Measurements from ENCODE around the gene DPH2.
A peak's percentile ranks its signal among the peaks of the same experiment; 100 is the strongest.

The DPH2 gene

GRCh38 chr1:43984855-43985254 is 15.0 kb downstream of the DPH2 start:
- DNase-seq: no peak

DNA sequence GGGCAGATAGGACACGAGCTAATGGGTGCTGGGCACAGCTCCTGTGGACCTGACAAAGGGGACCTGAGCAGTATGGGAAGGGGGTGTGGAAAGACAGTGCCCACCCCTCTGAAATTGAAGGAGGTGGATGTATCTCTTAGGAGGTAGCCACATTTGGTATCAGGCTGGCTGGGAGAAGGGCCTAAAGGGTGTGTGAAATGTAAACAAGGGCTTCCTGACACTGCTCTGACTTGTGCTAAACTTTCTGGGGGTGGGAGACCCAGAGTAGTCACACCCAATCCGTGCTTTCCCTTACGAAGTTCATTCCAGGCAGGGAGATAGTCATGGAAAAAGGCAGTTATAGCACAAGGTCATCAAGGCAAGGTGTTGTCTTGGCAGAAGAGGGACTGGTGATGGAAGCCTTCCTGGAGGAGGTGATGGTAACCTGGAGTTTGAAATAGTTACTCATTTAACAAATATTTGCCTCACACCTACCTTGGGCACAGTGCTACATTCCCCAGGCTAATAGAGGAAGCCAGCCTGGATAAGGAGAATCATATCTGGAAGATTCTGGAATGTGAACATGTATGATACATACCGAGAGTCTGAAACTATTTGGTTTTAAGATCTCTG is 16.3 kb downstream of the DPH2 start:
- DNase-seq: no peak

- no peak for DNase-seq
Observed at GRCh38 chr1:43986712-43987111, 16.9 kb downstream of the DPH2 start.

DNA sequence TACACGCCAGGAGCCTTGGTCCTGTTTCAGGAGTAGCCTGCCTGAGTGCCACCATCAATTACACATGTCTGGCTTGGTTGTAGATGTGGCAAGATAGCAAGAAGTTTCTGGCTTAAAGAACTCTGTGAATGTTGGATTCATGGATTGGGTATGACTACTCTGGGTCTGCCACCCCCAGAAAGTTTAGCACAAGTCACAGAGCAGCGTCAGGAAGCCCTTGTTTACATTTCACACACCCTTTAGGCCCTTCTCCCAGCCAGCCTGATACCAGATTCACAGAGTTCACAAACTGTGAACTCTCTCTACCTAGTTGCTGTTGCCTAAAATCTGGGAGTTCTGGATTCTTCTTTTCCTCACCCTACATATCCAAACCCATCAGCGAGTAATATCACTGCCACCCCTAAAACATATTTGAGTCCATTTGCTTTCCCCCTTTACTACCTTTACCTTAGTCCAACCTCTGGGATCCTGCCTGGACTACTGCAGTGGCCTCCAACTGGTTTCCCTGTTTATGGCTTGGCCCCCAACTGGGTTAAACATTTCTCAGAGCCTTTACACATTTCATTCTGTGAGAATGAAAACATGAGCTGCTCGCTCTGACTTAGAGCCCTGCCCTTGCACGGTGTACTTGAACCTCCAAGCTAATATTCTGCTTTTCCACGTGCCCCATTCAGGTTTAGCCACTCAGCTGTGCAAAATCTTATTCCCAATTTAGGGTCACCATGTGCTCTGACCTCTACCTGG is 17.5 kb downstream of the DPH2 start:
- DNase-seq: no peak

DNA sequence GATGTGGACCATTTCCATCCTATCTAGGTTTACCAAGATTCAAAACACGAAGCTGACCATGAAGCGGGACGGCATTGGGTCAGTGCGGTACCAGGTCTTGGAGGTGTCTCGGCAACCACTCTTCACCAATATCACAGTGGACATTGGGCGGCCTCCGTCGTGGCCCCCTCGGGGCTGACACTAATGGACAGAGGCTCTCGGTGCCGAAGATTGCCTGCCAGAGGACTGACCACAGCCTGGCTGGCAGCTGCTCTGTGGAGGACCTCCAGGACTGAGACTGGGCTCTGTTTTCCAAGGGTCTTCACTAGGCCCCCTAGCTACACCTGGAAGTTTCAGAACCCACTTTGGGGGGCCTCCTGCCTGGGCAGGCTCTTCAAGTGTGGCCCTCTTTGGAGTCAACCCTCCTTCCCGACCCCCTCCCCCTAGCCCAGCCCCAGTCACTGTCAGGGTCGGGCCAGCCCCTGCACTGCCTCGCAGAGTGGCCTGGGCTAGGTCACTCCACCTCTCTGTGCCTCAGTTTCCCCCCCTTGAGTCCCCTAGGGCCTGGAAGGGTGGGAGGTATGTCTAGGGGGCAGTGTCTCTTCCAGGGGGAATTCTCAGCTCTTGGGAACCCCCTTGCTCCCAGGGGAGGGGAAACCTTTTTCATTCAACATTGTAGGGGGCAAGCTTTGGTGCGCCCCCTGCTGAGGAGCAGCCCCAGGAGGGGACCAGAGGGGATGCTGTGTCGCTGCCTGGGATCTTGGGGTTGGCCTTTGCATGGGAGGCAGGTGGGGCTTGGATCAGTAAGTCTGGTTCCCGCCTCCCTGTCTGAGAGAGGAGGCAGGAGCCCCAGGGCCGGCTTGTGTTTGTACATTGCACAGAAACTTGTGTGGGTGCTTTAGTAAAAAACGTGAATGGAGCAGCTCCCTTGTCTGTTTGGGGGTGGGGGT is 20.7 kb downstream of the DPH2 start:
- DNase-seq: no peak

DNA sequence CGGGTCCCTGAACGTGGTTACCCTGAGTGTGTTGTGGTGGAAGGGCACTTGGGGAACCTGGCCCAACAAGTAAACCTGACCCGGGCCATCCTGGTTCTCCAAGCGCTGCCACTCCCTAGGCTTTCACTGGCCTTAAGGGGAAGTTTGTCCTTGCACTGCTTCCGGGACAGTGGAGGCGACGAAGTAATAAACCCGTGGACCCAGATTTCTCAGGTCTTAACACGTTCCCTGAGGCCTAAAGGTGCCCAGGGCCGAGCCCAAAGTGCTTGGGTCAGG is 21.3 kb downstream of the DPH2 start:
- DNase-seq: no peak

DNA sequence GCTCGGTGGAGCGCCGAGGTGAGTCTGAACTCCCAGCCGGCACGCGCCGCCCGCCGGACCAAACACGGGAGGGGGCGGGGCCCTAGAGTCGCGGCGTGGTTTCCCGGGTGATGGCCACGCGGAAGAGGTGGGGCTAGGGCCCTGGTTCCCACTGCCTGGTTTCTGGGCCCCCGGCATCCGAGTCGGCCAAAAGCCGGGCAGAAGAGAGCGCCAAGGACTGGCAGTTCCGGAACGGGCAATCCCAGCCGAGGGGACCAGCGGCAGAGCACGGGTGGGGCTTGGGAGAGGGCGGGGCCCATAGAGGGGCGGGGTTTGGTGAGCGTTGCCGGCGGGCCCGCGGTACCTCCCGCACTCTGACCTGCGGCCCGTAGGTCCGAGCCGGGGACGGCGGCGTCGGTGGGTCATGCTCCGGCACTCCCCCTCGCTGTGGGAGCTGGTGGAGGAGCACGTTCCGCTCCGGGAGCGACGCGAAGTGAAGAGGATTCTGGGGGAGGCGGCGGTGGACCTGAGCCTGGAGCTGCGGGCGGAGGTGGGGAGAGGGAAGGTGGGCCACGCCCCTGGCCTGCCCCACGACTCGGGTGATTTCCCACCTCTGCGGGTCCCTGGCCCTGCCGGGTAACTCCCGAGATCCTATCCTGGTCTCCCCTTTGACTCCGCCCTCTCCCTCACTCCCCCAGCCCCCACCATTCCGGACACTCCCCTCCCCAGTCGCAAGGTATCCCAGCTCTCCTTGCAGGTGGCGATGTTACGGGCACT is 21.8 kb downstream of the DPH2 start, which contains the start of gene CCDC24:
CCDC24 (plus strand) TSS at position 124 of the 756 bp plus-strand sequence; CDS start at position 404, 280 bp downstream.
- peak; percentile 90 for DNase-seq

DNA sequence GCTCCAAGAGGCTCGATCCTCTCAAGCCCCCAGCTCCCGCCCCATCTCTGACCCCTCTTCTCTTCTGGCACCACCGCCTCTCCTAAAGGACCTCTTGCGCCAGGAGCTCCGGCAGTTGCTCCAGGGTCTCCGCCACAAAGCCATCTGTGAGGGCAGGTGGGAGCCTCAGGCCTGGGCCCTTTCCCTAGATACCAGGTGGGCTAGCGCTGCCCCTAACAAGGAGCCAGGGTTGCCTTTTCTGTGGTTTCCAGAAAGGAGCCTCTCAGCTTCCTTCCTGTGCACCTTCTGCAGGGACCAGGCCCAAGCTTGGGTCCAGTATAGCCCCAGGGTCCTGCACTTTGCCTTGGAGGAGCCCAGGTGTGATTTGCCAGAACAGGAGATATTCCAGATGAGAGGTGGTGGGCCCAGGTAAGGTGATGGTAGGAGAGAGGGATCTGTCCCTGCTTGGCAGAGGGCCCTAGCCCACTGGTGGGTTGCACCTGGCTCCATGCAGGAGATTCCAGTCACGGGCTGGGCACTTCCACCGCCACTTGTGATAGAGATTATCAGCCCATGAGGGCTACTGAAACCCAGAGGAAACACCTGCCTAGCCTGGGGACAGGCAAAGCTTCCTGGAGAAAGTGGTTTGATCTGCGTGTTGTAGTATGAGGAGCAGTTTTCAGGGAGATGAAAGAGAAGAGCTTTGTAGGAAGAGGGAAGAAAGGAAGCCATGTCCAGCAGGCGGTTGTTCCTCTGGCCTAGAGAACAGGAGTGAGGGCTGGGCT is 22.6 kb downstream of the DPH2 start:
- DNase-seq: no peak

GRCh38 chr1:43993206-43993914 is 23.6 kb downstream of the DPH2 start:
- no peak for DNase-seq

- no peak for DNase-seq
Observed at GRCh38 chr1:43994071-43994470, 24.3 kb downstream of the DPH2 start.

GRCh38 chr1:43994794-43995790 is 25.3 kb downstream of the DPH2 start:
- peak; percentile 89 for DNase-seq

DNA sequence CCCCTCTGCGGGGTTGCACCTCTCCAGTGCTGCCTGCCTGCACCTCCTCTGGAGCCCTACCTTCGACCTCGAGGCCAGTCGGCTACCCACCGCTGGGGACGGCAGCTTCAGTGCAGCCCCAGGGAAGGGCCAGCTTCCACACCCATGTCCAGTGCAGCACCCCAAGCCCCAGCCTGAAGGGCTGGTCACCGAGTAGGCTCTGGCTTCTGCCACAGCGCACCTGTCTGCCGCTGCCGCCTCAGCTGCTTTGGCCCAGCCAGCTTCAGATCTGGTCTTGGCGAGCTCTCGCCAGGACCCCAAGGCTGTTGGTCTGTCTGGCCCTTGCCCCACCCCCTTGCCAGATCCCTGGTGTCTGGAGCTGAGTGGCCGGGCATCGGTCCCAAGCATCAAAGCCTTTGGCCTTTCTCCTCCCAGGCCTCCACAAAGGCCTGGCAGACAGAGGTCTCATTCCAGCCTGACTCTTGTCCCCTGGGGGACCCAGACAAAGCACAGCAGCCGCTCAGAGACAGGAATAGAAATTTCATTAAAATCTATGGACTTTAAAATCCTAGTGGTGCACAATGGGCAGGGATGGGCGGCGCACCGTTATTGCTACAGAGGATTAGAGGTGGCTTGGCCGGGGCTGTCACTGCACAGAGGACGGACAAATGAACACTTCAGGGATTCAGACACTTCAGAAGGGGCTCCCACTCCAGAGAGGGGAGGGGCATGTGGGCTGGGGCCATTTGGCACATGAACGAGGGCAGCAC is 26.3 kb downstream of the DPH2 start:
- no peak for DNase-seq

- no peak for DNase-seq
Observed at GRCh38 chr1:43996733-43997115, 26.9 kb downstream of the DPH2 start.

DNA sequence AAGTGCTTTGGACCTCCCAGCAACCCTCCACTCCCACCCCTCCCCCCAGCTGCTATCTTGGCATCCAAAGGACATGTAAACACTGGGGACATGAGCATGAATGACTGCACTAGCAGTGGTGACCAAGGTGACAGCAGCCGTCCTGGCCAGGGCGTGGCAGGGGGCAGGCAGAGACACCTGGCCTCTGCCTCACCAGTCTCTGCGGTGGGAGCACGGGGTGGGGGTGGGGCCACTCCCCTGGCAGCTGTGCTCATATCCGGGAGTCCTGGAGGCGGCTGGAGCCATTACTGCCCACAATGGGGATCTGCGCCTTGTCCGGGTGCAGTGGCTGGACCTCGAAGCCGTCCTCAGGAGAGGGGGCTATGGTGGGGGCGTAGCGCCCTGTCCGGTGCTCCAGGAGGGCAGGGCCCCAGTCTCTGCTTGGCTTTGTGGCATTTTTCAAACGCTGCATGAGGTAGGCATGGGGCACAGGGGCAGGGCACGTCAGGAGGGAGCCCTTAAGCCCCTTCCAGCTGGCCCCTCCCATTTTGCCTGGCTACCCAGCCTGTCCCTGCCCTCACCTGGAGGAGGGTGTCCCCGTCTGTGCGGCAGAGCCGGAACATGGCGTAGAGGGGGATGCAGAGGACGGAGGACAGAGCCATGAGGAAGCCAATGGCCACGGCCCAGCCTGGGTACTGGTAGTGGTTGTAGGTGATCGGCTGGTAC is 27.6 kb downstream of the DPH2 start:
- no peak for DNase-seq

DNA sequence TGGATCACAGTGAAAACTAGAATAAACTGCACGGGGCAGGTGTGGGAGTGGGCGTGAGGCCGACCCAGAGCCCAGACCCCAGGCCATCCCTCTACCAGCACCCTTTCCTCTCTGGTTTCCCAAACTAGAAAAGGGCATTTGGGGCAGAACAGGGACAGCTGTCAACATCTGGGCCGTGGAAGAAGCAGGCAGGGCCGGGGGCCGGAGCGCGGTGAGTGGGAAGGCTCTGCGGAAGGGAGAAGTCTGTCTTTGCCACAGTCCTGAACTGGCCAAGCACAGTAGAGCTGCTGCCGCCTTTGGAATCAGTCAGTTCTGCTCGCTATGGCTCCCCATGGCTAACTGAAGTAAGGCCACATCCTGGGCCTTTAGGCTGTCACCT is 28.2 kb downstream of the DPH2 start:
- DNase-seq: no peak

DNA sequence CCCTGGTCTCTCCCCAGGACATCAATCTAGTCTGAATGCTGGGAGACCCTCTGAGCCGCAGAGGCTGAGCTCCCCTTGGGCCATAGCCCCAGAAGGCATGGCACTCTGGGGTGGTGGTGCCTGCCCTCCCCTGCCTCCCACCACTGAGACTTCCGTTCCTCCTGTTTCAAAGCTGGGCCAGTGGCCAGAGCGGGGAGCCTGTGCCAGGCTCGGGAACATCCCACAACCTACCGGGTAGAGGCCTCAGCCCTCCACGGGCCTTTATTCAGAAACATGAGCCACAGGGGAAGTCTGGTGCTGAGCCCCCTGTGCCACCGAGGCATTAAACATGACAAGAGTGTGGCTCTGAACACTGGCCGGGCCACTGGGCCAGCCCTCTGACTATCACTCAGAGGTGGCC is 29.6 kb downstream of the DPH2 start:
- no peak for DNase-seq

GRCh38 chr1:44000122-44000665 is 30.4 kb downstream of the DPH2 start:
- DNase-seq: no peak

GRCh38 chr1:44002165-44002564 is 32.4 kb downstream of the DPH2 start:
- DNase-seq: no peak
